Measurements from ENCODE around the gene MAP1LC3B2. TPM values are rescaled to one million over a fixed set of nuclear protein-coding genes. Genes with fewer than 3 reads are reported as not detected.
"Not testable (repeated sequence)": the region's sequence is repeated elsewhere in the genome, so short reads cannot be mapped to it uniquely, and the experiment has no call there.

The MAP1LC3B2 gene
- total and polyA plus RNA-seq, 2 of the 8 experiments (the other 6 are each of a cell fraction or from before 2014, with no cell fraction given), result 0.39 to 1.5 TPM

DNA sequence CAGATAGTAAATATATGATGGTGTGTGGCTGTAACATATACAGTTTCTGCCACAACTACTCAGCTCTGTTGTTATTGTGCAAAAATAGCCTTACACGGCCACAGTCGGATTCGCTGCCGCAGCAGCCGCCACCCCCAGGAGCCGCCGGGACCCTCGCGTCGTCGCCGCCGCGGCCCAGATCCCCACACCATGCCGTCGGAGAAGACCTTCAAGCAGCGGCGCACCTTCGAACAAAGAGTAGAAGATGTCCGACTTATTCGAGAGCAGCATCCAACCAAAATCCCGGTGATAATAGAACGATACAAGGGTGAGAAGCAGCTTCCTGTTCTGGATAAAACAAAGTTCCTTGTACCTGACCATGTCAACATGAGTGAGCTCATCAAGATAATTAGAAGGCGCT, 16.6 kb downstream of the MAP1LC3B2 start:
- H3K18ac ChIP-seq (ENCODE audit: extremely low read depth, low read length); POLR2A ChIA-PET (ENCODE audit: partially characterized antibody); H2AFZ ChIP-seq (ENCODE audit: low read length); H3K79me2 ChIP-seq (ENCODE audit: control insufficient read depth in 1 of 2, insufficient read depth in 2 of 2, low read length in 2 of 2); H2BK12ac ChIP-seq (ENCODE audit: low read depth, low read length); H4K91ac ChIP-seq (replicated peaks; ENCODE audit: insufficient read length, low read length); H4K20me1 ChIP-seq (replicated peaks in 1 of 2; ENCODE audit: control insufficient read depth in 1 of 2, insufficient read depth in 2 of 2, low read length in 2 of 2); DNase-seq (ENCODE audit: low read depth in 1 of 2, low spot score in 2 of 2); H3K36me3 ChIP-seq (ENCODE audit: control insufficient read depth in 2 of 4, insufficient read depth in 4 of 4, low read length in 3 of 4); H2BK20ac ChIP-seq (ENCODE audit: low read length); H3K27ac ChIP-seq (ENCODE audit: low read depth, low read length); H3K23ac ChIP-seq (ENCODE audit: insufficient read length); H2BK15ac ChIP-seq (ENCODE audit: low read length); H4K5ac ChIP-seq (ENCODE audit: insufficient read length, low read depth, low read length); H3K4me3 ChIP-seq (ENCODE audit: extremely low read depth in 1 of 4, insufficient read depth in 2 of 4, low read depth in 3 of 4, low read length in 4 of 4); H3K4me2 ChIP-seq (ENCODE audit: insufficient read depth in 1 of 2, low read depth in 2 of 2, low read length in 2 of 2); H3K4ac ChIP-seq (replicated peaks; ENCODE audit: insufficient read length, low read depth, low read length); H2BK120ac ChIP-seq (replicated peaks; ENCODE audit: low read depth, low read length); H3K14ac ChIP-seq (ENCODE audit: insufficient read length); H4K8ac ChIP-seq (ENCODE audit: extremely low read depth, insufficient read depth, low read length); FAIRE-seq; H2AK5ac ChIP-seq (ENCODE audit: low read depth, low read length); H3K9ac ChIP-seq (replicated peaks in 1 of 4; ENCODE audit: extremely low read depth in 1 of 4, low read depth in 3 of 4, low read length in 3 of 4); H3K56ac ChIP-seq (replicated peaks; ENCODE audit: insufficient read length, low read depth, low read length); H3K9me3 ChIP-seq (ENCODE audit: insufficient read depth in 2 of 2, low read depth in 1 of 2, low read length in 1 of 2); H3K27me3 ChIP-seq (replicated peaks in 1 of 4; ENCODE audit: control insufficient read depth in 3 of 4, extremely low read depth in 1 of 4, insufficient read depth in 3 of 4, low read length in 3 of 4); H3K23me2 ChIP-seq (ENCODE audit: low read depth, low read length); H2BK5ac ChIP-seq (ENCODE audit: low read depth, low read length); H3K4me1 ChIP-seq (replicated peaks in 1 of 4; ENCODE audit: control insufficient read depth in 3 of 4, insufficient read depth in 4 of 4, low read length in 3 of 4); H3K79me1 ChIP-seq (ENCODE audit: low read depth, low read length): not testable (repeated sequence)
- WGBS, 2 experiments (ENCODE audit: extremely low coverage in 1 of 2, insufficient coverage in 1 of 2, insufficient read length in 1 of 2, insufficient replicate concordance in 2 of 2, low coverage in 1 of 2, low lambda C conversion rate in 2 of 2, missing lambda C conversion rate in 1 of 2), result 90% methylated on average over 24 of the region's 24 CpGs; no CpG with 5 or more reads in 1 of the 2 experiments
- CTCF ChIA-PET (ENCODE audit: partially characterized antibody), result interaction anchor here (1.5 kb wide), 1 partner anchor 300 kb away, joined by 3 read pairs; no protein-coding TSS in a partner anchor

All from H1 (cell line).